WERI-Rb-1 (cell line): ENCODE measurements around the gene FUCA1.

Experiments used
- DNase-seq: peaks from one replicate; pipeline ENCODE4 v3.0.0-alpha.2; 2020
- H3K27ac ChIP-seq: fragments of 250-450 bp; sonication (Bioruptor Pico); 2 replicates; pipeline ENCODE4 v1.5.1; 2020; ENCODE audit warnings: mild to moderate bottlenecking, moderate library complexity
- H3K27me3 ChIP-seq: fragments of 250-450 bp; sonication (Bioruptor Pico); 2 replicates; pipeline ENCODE4 v1.5.1; 2021; ENCODE audit warnings: mild to moderate bottlenecking, low read depth, moderate library complexity; ENCODE audit not compliant: insufficient read depth, severe bottlenecking
- H3K36me3 ChIP-seq: fragments of 250-450 bp; sonication (Bioruptor Pico); 2 replicates; pipeline ENCODE4 v1.5.1; 2020; ENCODE audit warnings: mild to moderate bottlenecking, moderate library complexity
- H3K4me3 ChIP-seq: 2 replicates; pipeline ENCODE4 v1.5.1; 2011; ENCODE audit warnings: low read depth, mild to moderate bottlenecking, control low read depth, low read length
- H3K9me3 ChIP-seq: fragments of 250-450 bp; sonication (Bioruptor Pico); 2 replicates; pipeline ENCODE4 v1.5.1; 2021; ENCODE audit warnings: mild to moderate bottlenecking, moderate library complexity; ENCODE audit not compliant: severe bottlenecking
- CTCF ChIP-seq: IDR thresholded peaks from 2 replicates; pipeline ENCODE4 v1.5.1; 2011; ENCODE audit warnings: low read depth, mild to moderate bottlenecking, control low read depth, inconsistent platforms, low read length

The FUCA1 gene

GRCh38 chr1:23869051-23869450, 961 bp upstream of the FUCA1 start:
- H3K27ac ChIP-seq, result no peak overlapping the region
- DNase-seq, result no peak
- no peaks in the 10 kb centered on the region for H3K27me3 ChIP-seq
- no peak overlapping the region for H3K4me3 ChIP-seq
- no peak for TF ChIP-seq CTCF
- H3K36me3 ChIP-seq, result peaks cover 11% of the 10 kb centered on the region
- no peaks in the 10 kb centered on the region for H3K9me3 ChIP-seq

GRCh38 chr1:23868557-23869016, 497 bp upstream of the FUCA1 start:
- H3K4me3 ChIP-seq, result no peak overlapping the region
- H3K9me3 ChIP-seq, result no peaks in the 10 kb centered on the region
- DNase-seq, result no peak
- no peaks in the 10 kb centered on the region for H3K27me3 ChIP-seq
- TF ChIP-seq CTCF, result no peak
- no peak overlapping the region for H3K27ac ChIP-seq
- H3K36me3 ChIP-seq, result peaks cover 11% of the 10 kb centered on the region

GRCh38 chr1:23867542-23867894, 572 bp downstream of the FUCA1 start:
- Histone ChIP-seq H3K36me3 (peaks cover 11% of the 10 kb centered on the region), H3K4me3 (peak overlapping the region; percentile 71), H3K27ac (no peak overlapping the region), H3K27me3 (no peaks in the 10 kb centered on the region), H3K9me3 (no peaks in the 10 kb centered on the region)
- DNase-seq, result no peak
- no peak for TF ChIP-seq CTCF

- H3K4me3 ChIP-seq, result no peak overlapping the region
- no peak overlapping the region for H3K27ac ChIP-seq
- H3K36me3 ChIP-seq, result peaks cover 21% of the 10 kb centered on the region
- no peaks in the 10 kb centered on the region for H3K27me3 ChIP-seq
- no peaks in the 10 kb centered on the region for H3K9me3 ChIP-seq
- no peak for DNase-seq
- no peak for TF ChIP-seq CTCF
These were observed 2.6 kb downstream of the FUCA1 start for GRCh38 chr1:23865543-23865930.

GRCh38 chr1:23864801-23865542, 3.1 kb downstream of the FUCA1 start:
- H3K27ac ChIP-seq, result no peak overlapping the region
- no peaks in the 10 kb centered on the region for H3K9me3 ChIP-seq
- no peak overlapping the region for H3K4me3 ChIP-seq

More at GRCh38 chr1:23864801-23865542, 3.1 kb downstream of the FUCA1 start:
- Histone ChIP-seq H3K36me3 (peaks cover 21% of the 10 kb centered on the region), H3K27me3 (no peaks in the 10 kb centered on the region)
- no peak for TF ChIP-seq CTCF
- DNase-seq, result no peak
